H1 (cell line): ENCODE data around the gene TK2. TPM values are rescaled to one million over a fixed set of nuclear protein-coding genes. Genes with fewer than 3 reads are reported as not detected.

Experiments used
- CTCF ChIA-PET: fragments of 300-600 bp; sonication (Branson Sonifier 250); formaldehyde crosslinking; loops from one replicate; lab custom pipeline; 2021; ENCODE audit not compliant: partially characterized antibody; lab: Charles Lee
- POLR2A ChIA-PET: fragments of 300-600 bp; sonication (Branson Sonifier 250); formaldehyde crosslinking; loops from one replicate; lab custom pipeline; 2021; ENCODE audit warnings: inconsistent platforms; ENCODE audit not compliant: partially characterized antibody; lab: Charles Lee
- DNase-seq, 2 experiments: peaks; one replicate each; pipeline versions ENCODE4 v3.0.0 to v3.0.0-alpha.2; 2010 to 2022; ENCODE audit warnings: low spot score in 2 of 2, low read depth in 1 of 2, mixed read lengths in 1 of 2
- FAIRE-seq: peaks from 2 replicates; lab custom pipeline; 2011; peaks lifted over from hg19 to GRCh38; lab: Jason Lieb, UNC
- H2AFZ ChIP-seq: 2 replicates; pipeline ENCODE4 v1.8.1; 2012; ENCODE audit warnings: low read length, inconsistent platforms
- H2AK5ac ChIP-seq: 2 replicates; pipeline ENCODE4 v1.6.1; 2013; ENCODE audit warnings: low read depth, low read length
- H2BK120ac ChIP-seq: replicated peaks from 2 replicates; pipeline ENCODE3; 2013; ENCODE audit warnings: low read depth, low read length, inconsistent platforms
- H2BK12ac ChIP-seq: 2 replicates; pipeline ENCODE4 v1.6.1; 2013; ENCODE audit warnings: low read depth, low read length
- H2BK15ac ChIP-seq: 2 replicates; pipeline ENCODE4 v1.6.1; 2013; ENCODE audit warnings: low read length
- H2BK20ac ChIP-seq: 2 replicates; pipeline ENCODE4 v1.6.1; 2013; ENCODE audit warnings: low read length
- H2BK5ac ChIP-seq: 2 replicates; pipeline ENCODE4 v1.6.1; 2013; ENCODE audit warnings: low read depth, low read length
- H3K14ac ChIP-seq: 2 replicates; pipeline ENCODE4 v1.6.1; 2013; ENCODE audit warnings: inconsistent platforms; ENCODE audit not compliant: insufficient read length
- H3K18ac ChIP-seq: 2 replicates; pipeline ENCODE4 v1.6.1; 2013; ENCODE audit warnings: low read length; ENCODE audit errors: extremely low read depth
- H3K23ac ChIP-seq: 2 replicates; pipeline ENCODE4 v1.6.1; 2013; ENCODE audit warnings: inconsistent platforms; ENCODE audit not compliant: insufficient read length
- H3K23me2 ChIP-seq: 2 replicates; pipeline ENCODE4 v1.6.1; 2013; ENCODE audit warnings: low read depth, low read length
- H3K27ac ChIP-seq: 2 replicates; pipeline ENCODE4 v1.6.1; 2011; ENCODE audit warnings: low read depth, low read length, inconsistent platforms
- H3K27me3 ChIP-seq, 4 experiments: replicated peaks in 1 of 4; 1 replicate in 1 of 4; 2 replicates in 3 of 4; pipeline versions ENCODE4 v1.6.1 to v1.8.1; 2011 to 2013; ENCODE audit warnings: low read length in 3 of 4, mild to moderate bottlenecking in 3 of 4, inconsistent platforms in 2 of 4, mixed read lengths in 2 of 4, moderate library complexity in 1 of 4; ENCODE audit not compliant: control insufficient read depth in 3 of 4, insufficient read depth in 3 of 4; ENCODE audit errors: extremely low read depth in 1 of 4
- H3K36me3 ChIP-seq, 4 experiments: 2 replicates each; pipeline versions ENCODE4 v1.6.1 to v1.8.1; 2011 to 2013; ENCODE audit warnings: mild to moderate bottlenecking in 4 of 4, low read length in 3 of 4, moderate library complexity in 2 of 4, control low read depth in 1 of 4, inconsistent platforms in 1 of 4; ENCODE audit not compliant: insufficient read depth in 4 of 4, control insufficient read depth in 2 of 4
- H3K4ac ChIP-seq: replicated peaks from 2 replicates; pipeline ENCODE3; 2013; ENCODE audit warnings: low read length, low read depth, mixed read lengths, inconsistent platforms; ENCODE audit not compliant: insufficient read length
- H3K4me1 ChIP-seq, 4 experiments: replicated peaks in 1 of 4; 1 replicate in 1 of 4; 2 replicates in 3 of 4; pipeline versions ENCODE4 v1.6.1 to v1.8.1; 2011 to 2013; ENCODE audit warnings: low read length in 3 of 4, inconsistent platforms in 2 of 4, mixed read lengths in 1 of 4; ENCODE audit not compliant: insufficient read depth in 4 of 4, control insufficient read depth in 3 of 4
- H3K4me2 ChIP-seq, 2 experiments: 2 replicates each; pipeline versions ENCODE4 v1.6.1 to v1.8.1; 2011 to 2013; ENCODE audit warnings: low read depth in 2 of 2, low read length in 2 of 2, control low read depth in 1 of 2, inconsistent platforms in 1 of 2, mild to moderate bottlenecking in 1 of 2; ENCODE audit not compliant: insufficient read depth in 1 of 2
- H3K4me3 ChIP-seq, 4 experiments: fragments of 200-600, 300-600 bp in 1 of 4; sonication (generic), shearing (Covaris generic), sonication (Bioruptor Twin) in 1 of 4; 2 replicates each; pipeline versions ENCODE4 v1.5.1 to v1.8.1; 2011 to 2016; ENCODE audit warnings: low read length in 4 of 4, low read depth in 3 of 4, control low read depth in 2 of 4, inconsistent platforms in 2 of 4, mild to moderate bottlenecking in 2 of 4, mixed read lengths in 1 of 4, moderate library complexity in 1 of 4; ENCODE audit not compliant: insufficient read depth in 2 of 4; ENCODE audit errors: extremely low read depth in 1 of 4
- H3K56ac ChIP-seq: replicated peaks from 2 replicates; pipeline ENCODE3; 2013; ENCODE audit warnings: low read depth, mild to moderate bottlenecking, mixed read lengths, low read length, inconsistent platforms; ENCODE audit not compliant: insufficient read length
- H3K79me1 ChIP-seq: 2 replicates; pipeline ENCODE4 v1.6.1; 2013; ENCODE audit warnings: low read depth, low read length, control low read depth
- H3K79me2 ChIP-seq, 2 experiments: 2 replicates each; pipeline versions ENCODE4 v1.6.1 to v1.8.1; 2012 to 2013; ENCODE audit warnings: low read length in 2 of 2, mild to moderate bottlenecking in 2 of 2, inconsistent platforms in 1 of 2; ENCODE audit not compliant: insufficient read depth in 2 of 2, control insufficient read depth in 1 of 2
- H3K9ac ChIP-seq, 4 experiments: replicated peaks in 1 of 4; 1 replicate in 1 of 4; 2 replicates in 3 of 4; pipeline versions ENCODE4 v1.6.1 to v1.8.1; 2011 to 2013; ENCODE audit warnings: low read depth in 3 of 4, low read length in 3 of 4, control low read depth in 2 of 4, mild to moderate bottlenecking in 2 of 4, moderate library complexity in 2 of 4, inconsistent platforms in 1 of 4; ENCODE audit errors: extremely low read depth in 1 of 4
- H3K9me3 ChIP-seq, 2 experiments: 2 replicates each; pipeline versions ENCODE4 v1.6.1 to v1.8.1; 2012 to 2013; ENCODE audit warnings: mild to moderate bottlenecking in 2 of 2, moderate library complexity in 2 of 2, control low read depth in 1 of 2, inconsistent platforms in 1 of 2, low read depth in 1 of 2, low read length in 1 of 2, mixed read lengths in 1 of 2; ENCODE audit not compliant: insufficient read depth in 2 of 2
- H4K20me1 ChIP-seq, 2 experiments: replicated peaks in 1 of 2; 2 replicates each; pipeline versions ENCODE3 to v1.8.1; 2011 to 2013; ENCODE audit warnings: inconsistent platforms in 2 of 2, low read length in 2 of 2, mild to moderate bottlenecking in 1 of 2; ENCODE audit not compliant: insufficient read depth in 2 of 2, control insufficient read depth in 1 of 2
- H4K5ac ChIP-seq: 2 replicates; pipeline ENCODE4 v1.6.1; 2013; ENCODE audit warnings: low read length, low read depth, mixed read lengths, inconsistent platforms; ENCODE audit not compliant: insufficient read length
- H4K8ac ChIP-seq: 2 replicates; pipeline ENCODE4 v1.8.0; 2013; ENCODE audit warnings: mild to moderate bottlenecking, moderate library complexity, low read length, inconsistent platforms; ENCODE audit not compliant: insufficient read depth; ENCODE audit errors: extremely low read depth
- H4K91ac ChIP-seq: replicated peaks from 2 replicates; pipeline ENCODE3; 2013; ENCODE audit warnings: low read length, mixed read lengths, inconsistent platforms; ENCODE audit not compliant: insufficient read length
- ATF3 ChIP-seq: IDR thresholded peaks from 2 replicates; pipeline ENCODE4 v1.6.1; 2011; ENCODE audit warnings: low read depth, mild to moderate bottlenecking, low read length; ENCODE audit not compliant: insufficient read depth
- CHD2 ChIP-seq: IDR thresholded peaks from 2 replicates; pipeline ENCODE4 v1.6.1; 2012; ENCODE audit warnings: low read length, improper control_type of control experiment
- EP300 ChIP-seq, 2 experiments: IDR thresholded peaks; 1 replicate in 1 of 2; 2 replicates in 1 of 2; pipeline ENCODE4 v1.6.1; 2011 to 2012; ENCODE audit warnings: low read depth in 2 of 2, low read length in 2 of 2, mild to moderate bottlenecking in 2 of 2, borderline replicate concordance in 1 of 2, inconsistent platforms in 1 of 2, moderate library complexity in 1 of 2
- JUN ChIP-seq: IDR thresholded peaks from 2 replicates; pipeline ENCODE4 v1.6.1; 2011; ENCODE audit warnings: low read depth, mild to moderate bottlenecking, improper control_type of control experiment, low read length
- POLR2AphosphoS5 ChIP-seq: IDR thresholded peaks from 2 replicates; pipeline ENCODE4 v1.6.1; 2011; ENCODE audit warnings: low read depth, low read length
- RNF2 ChIP-seq: fragments of 200-900, 300-1000 bp; sonication (generic); IDR thresholded peaks from 2 replicates; pipeline ENCODE4 v1.7.1; 2016; ENCODE audit warnings: borderline replicate concordance, low read depth, mild to moderate bottlenecking, antibody characterized with exemption, low read length; ENCODE audit not compliant: poor library complexity, severe bottlenecking; ENCODE audit errors: missing control alignments
- SIN3A ChIP-seq, 2 experiments: IDR thresholded peaks in 1 of 2; conservative IDR thresholded peaks in 1 of 2; 2 replicates each; pipeline ENCODE4 v1.6.1; 2011 to 2012; ENCODE audit warnings: low read length in 2 of 2, improper control_type of control experiment in 1 of 2, low read depth in 1 of 2, mild to moderate bottlenecking in 1 of 2
- WGBS, 2 experiments: shearing (Covaris generic) in 1 of 2; methylation state at CpG; one replicate each; pipeline versions ENCODE4 v1.1.6 to v1.1.7; 2013 to 2015; ENCODE audit warnings: low lambda C conversion rate in 2 of 2, mixed read lengths in 2 of 2, inconsistent platforms in 1 of 2, low coverage in 1 of 2, missing lambda C conversion rate in 1 of 2; ENCODE audit not compliant: insufficient replicate concordance in 2 of 2, insufficient coverage in 1 of 2, insufficient read length in 1 of 2; ENCODE audit errors: extremely low coverage in 1 of 2, missing lambda C conversion rate in 1 of 2; 5-methylcytosine and 5-hydroxymethylcytosine counted together
- polyA plus RNA-seq, 7 experiments: library from polyadenylated mRNA; depleted of rRNA in 3 of 7; stranded (reverse) in 5 of 7; unstranded in 2 of 7; fragments of >200 nt in 5 of 7; fragments of 200-250 nt in 2 of 7; gene quantifications; 1 replicate in 5 of 7; 2 replicates in 1 of 7; 4 replicates in 1 of 7; pipeline versions ENCODE4 v1.2.1 to v1.2.3, GENCODE V29; 2011 to 2013; ENCODE audit warnings: missing spikeins in 2 of 7, mixed read lengths in 2 of 7
- total RNA-seq: library from RNA; stranded (reverse); fragmentation: NEBNext Ultra II Directional; extraction: Animal tissue kit (Norgen Biotek cat#: 25700); gene quantifications from 2 replicates; pipeline ENCODE4 v1.2.1, GENCODE V29; 2021

TK2 gene
- total and polyA plus RNA-seq, 2 of the 8 experiments (the other 6 are each of a cell fraction or from before 2014, with no cell fraction given): 2.7 to 3.6 TPM

- H2BK15ac ChIP-seq: no peak overlapping the region
- ChIA-PET CTCF (interaction anchor here (0.6 to 3.2 kb wide), 7 partner anchors 8 to 230 kb away, joined by 3 to 8 read pairs (median 4); partner anchors contain the start of gene CKLF), POLR2A (interaction anchor here (1.4 kb wide), 1 partner anchor 18 kb away, joined by 3 read pairs; no protein-coding TSS in a partner anchor)
- H2BK20ac ChIP-seq: no peak overlapping the region
- no peak overlapping the region for H3K9ac ChIP-seq
- H3K9me3 ChIP-seq: no peaks in the 10 kb centered on the region
- FAIRE-seq (no peak), DNase-seq (no peak)
- H3K79me1 ChIP-seq: no peaks in the 10 kb centered on the region
- no peak overlapping the region for H2BK120ac ChIP-seq
- no peak overlapping the region for H3K27ac ChIP-seq
- TF ChIP-seq SIN3A (conservative IDR thresholded peaks at IDR 0.05 in 1 of 2, IDR thresholded peaks at IDR 0.05 in 1 of 2; ENCODE audit: low read depth in 1 of 2, low read length in 2 of 2): no peak
- TF ChIP-seq CHD2: no peak
- TF ChIP-seq ATF3: no peak
- no peak for TF ChIP-seq POLR2AphosphoS5
- no peak for TF ChIP-seq EP300 (IDR thresholded peaks at IDR 0.05; ENCODE audit: borderline replicate concordance in 1 of 2, low read depth in 2 of 2, low read length in 2 of 2)
- TF ChIP-seq RNF2: no peak
- no peak for TF ChIP-seq JUN
- H2BK5ac ChIP-seq: no peak overlapping the region
- H4K8ac ChIP-seq: no peak overlapping the region
- H3K18ac ChIP-seq: no peak overlapping the region
- H3K79me2 ChIP-seq: no peaks in the 10 kb centered on the region
- no peaks in the 10 kb centered on the region for H4K20me1 ChIP-seq
- H3K36me3 ChIP-seq: no peaks in the 10 kb centered on the region
- H3K4me3 ChIP-seq: no peak overlapping the region
- H3K23ac ChIP-seq: no peak overlapping the region
- H2AFZ ChIP-seq: no peak overlapping the region
- no peak overlapping the region for H3K14ac ChIP-seq
- no peak overlapping the region for H4K91ac ChIP-seq
- no peaks in the 10 kb centered on the region for H3K23me2 ChIP-seq
- H2AK5ac ChIP-seq: no peak overlapping the region
- H3K56ac ChIP-seq: no peak overlapping the region
- H3K4me2 ChIP-seq: no peak overlapping the region
- H3K4ac ChIP-seq: no peak overlapping the region
- H3K4me1 ChIP-seq: no peaks in the 10 kb centered on the region
- H2BK12ac ChIP-seq: no peak overlapping the region
- 91% methylated on average over 9 of the region's 9 CpGs; no CpG with 5 or more reads in 1 of the 2 experiments for WGBS, 2 experiments
- H4K5ac ChIP-seq: no peak overlapping the region
- H3K27me3 ChIP-seq: no peaks in the 10 kb centered on the region
These were observed 26.0 kb downstream of the TK2 start for GRCh38 chr16:66523861-66524354.
